Activated naive CD4-positive, alpha-beta T cell treated with anti-CD3 and anti-CD28 coated beads, Interleukin-2, amount 50 U/mL, for 24 hours (primary cell): ENCODE results near the gene TNS4.

Experiments
- H3K27ac Mint-ChIP-seq: one replicate; pipeline ENCODE4 v1.8.0; 2021; ENCODE audit warnings: mild to moderate bottlenecking, mixed read lengths
- H3K27me3 Mint-ChIP-seq: one replicate; pipeline ENCODE4 v1.8.0; 2021; ENCODE audit warnings: mixed read lengths
- H3K36me3 Mint-ChIP-seq: one replicate; pipeline ENCODE4 v1.8.0; 2021; ENCODE audit warnings: mixed read lengths
- H3K4me1 Mint-ChIP-seq: one replicate; pipeline ENCODE4 v1.8.0; 2021; ENCODE audit warnings: mixed read lengths
- H3K4me3 Mint-ChIP-seq: one replicate; pipeline ENCODE4 v1.8.0; 2021; ENCODE audit warnings: mild to moderate bottlenecking, mixed read lengths
- H3K9me3 Mint-ChIP-seq: one replicate; pipeline ENCODE4 v1.8.0; 2021; ENCODE audit warnings: mixed read lengths

The TNS4 gene

GRCh38 chr17:40463122-40463550 lies 38.3 kb downstream of the TNS4 start:
- Mint-ChIP-seq H3K27ac (no peak overlapping the region), H3K9me3 (no peaks in the 10 kb centered on the region), H3K4me1 (no peaks in the 10 kb centered on the region), H3K4me3 (no peak overlapping the region), H3K27me3 (no peaks in the 10 kb centered on the region), H3K36me3 (no peaks in the 10 kb centered on the region)

- no peaks in the 10 kb centered on the region for H3K27me3 Mint-ChIP-seq
- H3K36me3 Mint-ChIP-seq, result no peaks in the 10 kb centered on the region
- no peak overlapping the region for H3K4me3 Mint-ChIP-seq
- no peak overlapping the region for H3K27ac Mint-ChIP-seq
- no peaks in the 10 kb centered on the region for H3K9me3 Mint-ChIP-seq
- no peaks in the 10 kb centered on the region for H3K4me1 Mint-ChIP-seq
These were observed 38.9 kb downstream of the TNS4 start for GRCh38 chr17:40462343-40463121.

GRCh38 chr17:40461732-40462342 lies 39.6 kb downstream of the TNS4 start:
- Mint-ChIP-seq H3K4me3 (no peak overlapping the region), H3K27ac (no peak overlapping the region), H3K4me1 (no peaks in the 10 kb centered on the region), H3K27me3 (no peaks in the 10 kb centered on the region), H3K36me3 (no peaks in the 10 kb centered on the region), H3K9me3 (no peaks in the 10 kb centered on the region)

- Mint-ChIP-seq H3K27me3 (no peaks in the 10 kb centered on the region), H3K27ac (no peak overlapping the region), H3K36me3 (no peaks in the 10 kb centered on the region), H3K9me3 (no peaks in the 10 kb centered on the region), H3K4me1 (no peaks in the 10 kb centered on the region), H3K4me3 (no peak overlapping the region)
These were observed 40.3 kb downstream of the TNS4 start for GRCh38 chr17:40460968-40461731.

GRCh38 chr17:40460604-40460967 lies 40.8 kb downstream of the TNS4 start:
- H3K4me3 Mint-ChIP-seq, result no peak overlapping the region
- no peaks in the 10 kb centered on the region for H3K36me3 Mint-ChIP-seq
- no peaks in the 10 kb centered on the region for H3K9me3 Mint-ChIP-seq
- H3K27ac Mint-ChIP-seq, result no peak overlapping the region
- no peaks in the 10 kb centered on the region for H3K27me3 Mint-ChIP-seq
- H3K4me1 Mint-ChIP-seq, result no peaks in the 10 kb centered on the region

GRCh38 chr17:40459636-40460603 lies 41.5 kb downstream of the TNS4 start:
- no peaks in the 10 kb centered on the region for H3K9me3 Mint-ChIP-seq
- H3K27me3 Mint-ChIP-seq, result no peaks in the 10 kb centered on the region
- H3K4me3 Mint-ChIP-seq, result no peak overlapping the region
- no peak overlapping the region for H3K27ac Mint-ChIP-seq
- H3K36me3 Mint-ChIP-seq, result no peaks in the 10 kb centered on the region
- no peaks in the 10 kb centered on the region for H3K4me1 Mint-ChIP-seq

GRCh38 chr17:40458851-40459482 lies 42.5 kb downstream of the TNS4 start:
- H3K4me3 Mint-ChIP-seq, result no peak overlapping the region
- peak overlapping the region; percentile 31 for H3K27ac Mint-ChIP-seq
- H3K36me3 Mint-ChIP-seq, result no peaks in the 10 kb centered on the region
- no peaks in the 10 kb centered on the region for H3K9me3 Mint-ChIP-seq
- H3K27me3 Mint-ChIP-seq, result no peaks in the 10 kb centered on the region
- no peaks in the 10 kb centered on the region for H3K4me1 Mint-ChIP-seq

- no peaks in the 10 kb centered on the region for H3K9me3 Mint-ChIP-seq
- H3K27me3 Mint-ChIP-seq, result no peaks in the 10 kb centered on the region
- H3K4me1 Mint-ChIP-seq, result no peaks in the 10 kb centered on the region
- no peak overlapping the region for H3K27ac Mint-ChIP-seq
- no peaks in the 10 kb centered on the region for H3K36me3 Mint-ChIP-seq
- H3K4me3 Mint-ChIP-seq, result no peak overlapping the region
These were observed 43.2 kb downstream of the TNS4 start for GRCh38 chr17:40457964-40458791.

GRCh38 chr17:40457369-40457768 lies 44.1 kb downstream of the TNS4 start:
- Mint-ChIP-seq H3K4me1 (no peaks in the 10 kb centered on the region), H3K4me3 (no peak overlapping the region), H3K9me3 (no peaks in the 10 kb centered on the region), H3K36me3 (no peaks in the 10 kb centered on the region), H3K27ac (no peak overlapping the region), H3K27me3 (no peaks in the 10 kb centered on the region)

- H3K27me3 Mint-ChIP-seq, result no peaks in the 10 kb centered on the region
- H3K4me3 Mint-ChIP-seq, result no peak overlapping the region
- H3K4me1 Mint-ChIP-seq, result no peaks in the 10 kb centered on the region
- H3K36me3 Mint-ChIP-seq, result no peaks in the 10 kb centered on the region
- H3K9me3 Mint-ChIP-seq, result no peaks in the 10 kb centered on the region
- no peak overlapping the region for H3K27ac Mint-ChIP-seq
These were observed 44.9 kb downstream of the TNS4 start for GRCh38 chr17:40456396-40456951.

- Mint-ChIP-seq H3K4me3 (no peak overlapping the region), H3K4me1 (no peaks in the 10 kb centered on the region), H3K27ac (no peak overlapping the region), H3K9me3 (no peaks in the 10 kb centered on the region), H3K27me3 (no peaks in the 10 kb centered on the region), H3K36me3 (no peaks in the 10 kb centered on the region)
These were observed 46.8 kb downstream of the TNS4 start for GRCh38 chr17:40454613-40454995.

- H3K9me3 Mint-ChIP-seq, result no peaks in the 10 kb centered on the region
- H3K27ac Mint-ChIP-seq, result no peak overlapping the region
- no peaks in the 10 kb centered on the region for H3K36me3 Mint-ChIP-seq
- no peaks in the 10 kb centered on the region for H3K4me1 Mint-ChIP-seq
- no peak overlapping the region for H3K4me3 Mint-ChIP-seq
- no peaks in the 10 kb centered on the region for H3K27me3 Mint-ChIP-seq
These were observed 47.4 kb downstream of the TNS4 start for GRCh38 chr17:40453881-40454612.

GRCh38 chr17:40452921-40453378 lies 48.5 kb downstream of the TNS4 start:
- H3K36me3 Mint-ChIP-seq, result no peaks in the 10 kb centered on the region
- no peak overlapping the region for H3K27ac Mint-ChIP-seq
- H3K9me3 Mint-ChIP-seq, result no peaks in the 10 kb centered on the region
- no peaks in the 10 kb centered on the region for H3K27me3 Mint-ChIP-seq
- peaks cover 9% of the 10 kb centered on the region for H3K4me1 Mint-ChIP-seq
- H3K4me3 Mint-ChIP-seq, result no peak overlapping the region
